ENCODE data around the gene ZDHHC24.
"Not testable (repeated sequence)": the region's sequence is repeated elsewhere in the genome, so short reads cannot be mapped to it uniquely, and the experiment has no call there.

Gene ZDHHC24

GRCh38 chr11:66545701-66546367 is at the start of gene ZDHHC24:
TSS of gene ZDHHC24 (minus strand) at chr11:66546048. CDS start at chr11:66546003, 45 bp downstream.
- DNase-seq (ENCODE audit: low read depth), result peak; percentile 72

GRCh38 chr11:66595245-66595904 is 49.5 kb upstream of the ZDHHC24 start:
- DNase-seq (ENCODE audit: low read depth), result no peak

- DNase-seq (ENCODE audit: low read depth), result no peak
These were observed 47.8 kb upstream of the ZDHHC24 start for GRCh38 chr11:66593650-66594049.

GRCh38 chr11:66593303-66593635 is 47.4 kb upstream of the ZDHHC24 start:
- no peak for DNase-seq (ENCODE audit: low read depth)

- peak; percentile 99 for DNase-seq (ENCODE audit: low read depth)
These were observed 46.8 kb upstream of the ZDHHC24 start, which contains the start of the genes CCDC87 and CCS for GRCh38 chr11:66592457-66593302. TSS of gene CCDC87 (minus strand) at chr11:66593063. CDS start at chr11:66593015, 48 bp downstream. TSS of gene CCS (plus strand) at chr11:66593185. CDS start at chr11:66593262, 77 bp downstream.

GRCh38 chr11:66591175-66591574 is 45.3 kb upstream of the ZDHHC24 start:
- no peak for DNase-seq (ENCODE audit: low read depth)

GRCh38 chr11:66589996-66590675 is 44.3 kb upstream of the ZDHHC24 start:
- DNase-seq (ENCODE audit: low read depth), result no peak

- DNase-seq (ENCODE audit: low read depth), result not testable (repeated sequence)
These were observed 43.5 kb upstream of the ZDHHC24 start for GRCh38 chr11:66589315-66589714.

- no peak for DNase-seq (ENCODE audit: low read depth)
These were observed 40.3 kb upstream of the ZDHHC24 start for GRCh38 chr11:66586136-66586535.

- not testable (repeated sequence) for DNase-seq (ENCODE audit: low read depth)
These were observed 39.6 kb upstream of the ZDHHC24 start for GRCh38 chr11:66585447-66585846.

- DNase-seq (ENCODE audit: low read depth), result not testable (repeated sequence)
These were observed 36.8 kb upstream of the ZDHHC24 start for GRCh38 chr11:66582565-66583147.

- DNase-seq (ENCODE audit: low read depth), result no peak
These were observed 35.4 kb upstream of the ZDHHC24 start for GRCh38 chr11:66581261-66581660.

GRCh38 chr11:66580803-66581202 is 35.0 kb upstream of the ZDHHC24 start:
- no peak for DNase-seq (ENCODE audit: low read depth)

- peak; percentile 70 for DNase-seq (ENCODE audit: low read depth)
These were observed 33.3 kb upstream of the ZDHHC24 start for GRCh38 chr11:66579017-66579606.

- DNase-seq (ENCODE audit: low read depth), result no peak
These were observed 25.0 kb upstream of the ZDHHC24 start for GRCh38 chr11:66570850-66571180.

GRCh38 chr11:66570079-66570849 is 24.4 kb upstream of the ZDHHC24 start:
- no peak for DNase-seq (ENCODE audit: low read depth)

GRCh38 chr11:66569076-66569475 is 23.2 kb upstream of the ZDHHC24 start:
- DNase-seq (ENCODE audit: low read depth), result no peak

- DNase-seq (ENCODE audit: low read depth), result peak; percentile 58
These were observed 22.5 kb upstream of the ZDHHC24 start, which contains the start of gene CTSF for GRCh38 chr11:66568124-66568916. TSS of gene CTSF (minus strand) at chr11:66568606. CDS start at chr11:66568486, 120 bp downstream.

- no peak for DNase-seq (ENCODE audit: low read depth)
These were observed 21.9 kb upstream of the ZDHHC24 start for GRCh38 chr11:66567787-66568123.

GRCh38 chr11:66566221-66566620 is 20.4 kb upstream of the ZDHHC24 start:
- DNase-seq (ENCODE audit: low read depth), result no peak

All from activated gamma-delta T cell treated with anti-CD3 and anti-CD28 coated beads, Interleukin-2, amount 50 U/mL, for 16 hours (primary cell).